ENCODE measurements around the gene ATG4B. TPM values are rescaled to one million over a fixed set of nuclear protein-coding genes. Genes with fewer than 3 reads are reported as not detected.
"Not testable (repeated sequence)": the region's sequence is repeated elsewhere in the genome, so short reads cannot be mapped to it uniquely, and the experiment has no call there.

The ATG4B gene
- 10 to 100 TPM; 52.0 to 86.1 TPM for total RNA-seq

DNA sequence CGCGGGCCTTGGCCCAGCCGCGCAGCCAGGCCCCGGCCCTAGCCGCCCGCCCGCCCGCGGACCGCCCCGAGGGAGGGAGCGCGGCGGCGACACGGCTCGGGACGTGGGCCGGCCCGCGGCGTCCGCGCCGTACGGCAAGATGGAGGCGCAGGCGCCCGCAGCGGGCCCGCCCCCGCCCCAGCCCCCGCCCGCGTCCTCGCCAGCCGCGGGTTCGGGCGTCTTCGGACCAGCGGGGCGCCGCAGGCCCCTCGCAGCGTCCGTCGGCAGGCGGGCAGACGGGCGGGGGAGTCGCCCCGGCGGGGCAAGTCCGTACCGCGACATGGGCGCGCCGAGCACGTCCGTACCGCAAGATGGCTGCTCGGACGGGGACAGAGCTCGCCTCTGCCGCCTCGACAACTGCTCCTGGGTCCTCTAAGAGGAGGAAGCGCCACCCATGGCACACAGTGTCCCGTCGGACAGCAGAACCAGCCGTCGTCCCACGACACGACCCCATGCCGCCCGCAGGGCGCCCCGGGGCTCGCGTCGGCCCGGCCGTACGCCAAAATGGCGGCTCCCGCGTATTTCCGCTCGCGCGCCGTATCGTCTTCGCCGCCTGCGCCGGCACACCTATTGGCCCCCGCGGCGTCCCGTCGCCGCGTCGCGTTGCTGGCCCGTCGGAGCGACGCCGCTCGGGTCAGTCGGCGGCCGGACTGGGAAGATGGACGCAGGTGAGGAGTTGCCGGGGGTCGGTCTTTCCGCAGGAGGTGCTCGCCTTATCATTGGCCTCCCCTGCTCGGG, at the start of gene ATG4B, which contains the start of gene THAP4:
TSS of gene ATG4B (plus strand) at position 676 of the 777 bp plus-strand sequence. CDS start at position 698, 22 bp downstream.
TSS of gene THAP4 (minus strand) at position 141 of the 777 bp plus-strand sequence. CDS start 141 bp downstream, outside the sequence.
- peak; percentile 57 for ATAC-seq (ENCODE audit: insufficient number of reproducible peaks, low FRiP score, low read depth)
- TF ChIP-seq, protein P1, sequence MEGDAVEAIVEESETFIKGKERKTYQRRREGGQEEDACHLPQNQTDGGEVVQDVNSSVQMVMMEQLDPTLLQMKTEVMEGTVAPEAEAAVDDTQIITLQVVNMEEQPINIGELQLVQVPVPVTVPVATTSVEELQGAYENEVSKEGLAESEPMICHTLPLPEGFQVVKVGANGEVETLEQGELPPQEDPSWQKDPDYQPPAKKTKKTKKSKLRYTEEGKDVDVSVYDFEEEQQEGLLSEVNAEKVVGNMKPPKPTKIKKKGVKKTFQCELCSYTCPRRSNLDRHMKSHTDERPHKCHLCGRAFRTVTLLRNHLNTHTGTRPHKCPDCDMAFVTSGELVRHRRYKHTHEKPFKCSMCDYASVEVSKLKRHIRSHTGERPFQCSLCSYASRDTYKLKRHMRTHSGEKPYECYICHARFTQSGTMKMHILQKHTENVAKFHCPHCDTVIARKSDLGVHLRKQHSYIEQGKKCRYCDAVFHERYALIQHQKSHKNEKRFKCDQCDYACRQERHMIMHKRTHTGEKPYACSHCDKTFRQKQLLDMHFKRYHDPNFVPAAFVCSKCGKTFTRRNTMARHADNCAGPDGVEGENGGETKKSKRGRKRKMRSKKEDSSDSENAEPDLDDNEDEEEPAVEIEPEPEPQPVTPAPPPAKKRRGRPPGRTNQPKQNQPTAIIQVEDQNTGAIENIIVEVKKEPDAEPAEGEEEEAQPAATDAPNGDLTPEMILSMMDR (IDR thresholded peaks at IDR 0.05) = no peak
- H3K36me3 ChIP-seq = peaks cover 13% of the 10 kb centered on the region
- peak within 1 kb of the TSS; percentile 93 for H3K4me3 ChIP-seq
- H3K4me1 ChIP-seq (ENCODE audit: control insufficient read depth in 1 of 2, low read depth in 2 of 2) = peaks cover 21 to 39% of the 10 kb centered on the region in 2 donors
- no peaks in the 10 kb centered on the region for H3K27me3 ChIP-seq (replicated peaks; ENCODE audit: insufficient read depth)
- H3K27ac ChIP-seq = peak within 1 kb of the TSS; percentile 96 to 98
- peak; percentile 28 for DNase-seq (ENCODE audit: low spot score)
- no peaks in the 10 kb centered on the region for H3K9me3 ChIP-seq

DNA sequence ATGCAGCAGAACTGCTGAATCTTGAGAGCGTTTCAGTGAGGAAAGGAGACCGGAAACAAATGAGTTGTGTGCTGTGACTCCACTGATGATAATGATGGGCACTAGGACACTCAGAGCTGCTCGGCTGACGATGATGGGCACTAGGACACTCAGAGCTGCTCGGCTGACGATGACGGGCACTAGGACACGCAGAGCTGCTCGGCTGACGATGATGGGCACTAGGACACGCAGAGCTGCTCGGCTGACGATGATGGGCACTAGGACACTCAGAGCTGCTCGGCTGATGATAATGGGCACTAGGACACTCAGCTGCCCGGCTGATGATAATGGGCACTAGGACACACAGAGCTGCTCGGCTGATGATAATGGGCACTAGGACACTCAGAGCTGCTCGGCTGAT, 47.6 kb upstream of the ATG4B start:
- not testable (repeated sequence) for ATAC-seq (ENCODE audit: insufficient number of reproducible peaks, low FRiP score, low read depth); DNase-seq (ENCODE audit: low spot score); H3K4me1 ChIP-seq (ENCODE audit: control insufficient read depth in 1 of 2, low read depth in 2 of 2); H3K4me3 ChIP-seq; H3K27me3 ChIP-seq (replicated peaks; ENCODE audit: insufficient read depth); H3K27ac ChIP-seq
- peaks cover 22% of the 10 kb centered on the region for H3K36me3 ChIP-seq
- peaks cover 23% of the 10 kb centered on the region for H3K9me3 ChIP-seq

DNA sequence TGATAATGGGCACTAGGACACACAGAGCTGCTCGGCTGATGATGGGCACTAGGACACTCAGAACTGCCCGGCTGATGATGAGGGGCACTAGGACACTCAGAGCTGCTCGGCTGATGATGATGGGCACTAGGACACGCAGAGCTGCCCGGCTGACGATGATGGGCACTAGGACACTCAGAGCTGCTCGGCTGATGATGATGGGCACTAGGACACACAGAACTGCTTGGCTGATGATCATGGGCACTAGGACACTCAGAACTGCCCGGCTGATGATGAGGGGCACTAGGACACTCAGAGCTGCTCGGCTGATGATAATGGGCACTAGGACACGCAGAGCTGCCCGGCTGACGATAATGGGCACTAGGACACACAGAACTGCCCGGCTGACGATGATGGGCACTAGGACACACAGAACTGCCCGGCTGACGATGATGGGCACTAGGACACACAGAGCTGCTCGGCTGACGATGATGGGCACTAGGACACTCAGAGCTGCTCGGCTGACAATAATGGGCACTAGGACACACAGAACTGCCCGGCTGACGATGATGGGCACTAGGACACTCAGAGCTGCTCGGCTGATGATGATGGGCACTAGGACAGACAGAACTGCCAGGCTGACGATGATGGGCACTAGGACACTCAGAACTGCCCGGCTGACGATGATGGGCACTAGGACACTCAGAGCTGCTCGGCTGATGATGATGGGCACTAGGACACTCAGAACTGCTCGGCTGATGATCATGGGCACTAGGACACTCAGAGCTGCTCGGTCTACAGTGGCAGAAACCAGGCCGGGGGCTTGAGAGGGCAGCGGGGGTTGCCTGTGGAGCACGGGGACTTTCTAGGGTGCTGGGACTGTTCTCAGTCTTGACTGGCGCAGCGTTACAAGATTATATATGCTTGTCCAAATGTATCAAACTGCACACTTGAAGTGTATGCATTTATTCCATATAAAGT, 46.7 kb upstream of the ATG4B start:
- peaks cover 22% of the 10 kb centered on the region for H3K36me3 ChIP-seq

DNA sequence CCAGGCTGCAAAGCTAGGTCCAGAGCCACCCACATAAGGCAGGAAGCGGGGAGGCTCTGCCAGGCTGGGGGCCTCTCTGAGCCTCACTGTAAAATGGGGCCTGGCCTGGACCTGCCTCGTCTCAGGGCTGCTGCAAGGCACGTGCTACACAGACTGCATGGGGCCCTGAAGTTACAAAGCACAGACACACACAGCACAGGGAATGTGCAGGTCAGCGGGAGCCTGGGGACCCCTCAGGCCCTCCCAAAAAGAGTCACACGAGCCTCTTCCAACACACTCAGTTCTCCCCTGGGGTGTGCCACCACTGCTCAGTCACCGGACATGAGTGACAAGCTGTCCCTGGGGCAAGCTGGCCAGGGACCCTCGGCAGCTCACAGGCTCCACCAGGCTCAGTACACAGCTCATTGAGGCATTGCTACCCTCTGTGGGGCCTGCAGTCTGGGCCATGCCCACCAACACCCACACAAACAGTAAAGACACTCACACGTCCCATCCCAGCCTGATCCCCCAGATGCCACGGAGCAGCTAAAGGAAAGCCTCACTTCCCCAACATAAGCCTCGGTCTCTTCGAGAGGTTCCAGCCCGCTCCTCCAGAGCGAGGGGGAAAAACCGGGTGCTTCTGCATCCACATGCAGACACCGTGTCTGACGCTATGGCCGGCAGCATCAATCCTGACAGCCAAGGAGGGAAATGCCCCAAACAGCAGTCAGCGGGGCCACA, 45.2 kb upstream of the ATG4B start:
- no peak for ATAC-seq (ENCODE audit: insufficient number of reproducible peaks, low FRiP score, low read depth)
- TF ChIP-seq, protein P1 (IDR thresholded peaks at IDR 0.05) = no peak
- no peaks in the 10 kb centered on the region for H3K27me3 ChIP-seq (replicated peaks; ENCODE audit: insufficient read depth)
- no peak for DNase-seq (ENCODE audit: low spot score)
- no peak overlapping the region for H3K4me3 ChIP-seq
- no peak overlapping the region for H3K27ac ChIP-seq
- peaks cover 11% of the 10 kb centered on the region for H3K9me3 ChIP-seq
- H3K4me1 ChIP-seq (ENCODE audit: control insufficient read depth in 1 of 2, low read depth in 2 of 2) = no peaks in the 10 kb centered on the region
- H3K36me3 ChIP-seq = peaks cover 17% of the 10 kb centered on the region

More for the DNA sequence above, 46.7 kb upstream of the ATG4B start:
- H3K27me3 ChIP-seq (replicated peaks; ENCODE audit: insufficient read depth); H3K27ac ChIP-seq; ATAC-seq (ENCODE audit: insufficient number of reproducible peaks, low FRiP score, low read depth); DNase-seq (ENCODE audit: low spot score); H3K4me3 ChIP-seq; H3K4me1 ChIP-seq (ENCODE audit: control insufficient read depth in 1 of 2, low read depth in 2 of 2): not testable (repeated sequence)
- peaks cover 23% of the 10 kb centered on the region for H3K9me3 ChIP-seq

DNA sequence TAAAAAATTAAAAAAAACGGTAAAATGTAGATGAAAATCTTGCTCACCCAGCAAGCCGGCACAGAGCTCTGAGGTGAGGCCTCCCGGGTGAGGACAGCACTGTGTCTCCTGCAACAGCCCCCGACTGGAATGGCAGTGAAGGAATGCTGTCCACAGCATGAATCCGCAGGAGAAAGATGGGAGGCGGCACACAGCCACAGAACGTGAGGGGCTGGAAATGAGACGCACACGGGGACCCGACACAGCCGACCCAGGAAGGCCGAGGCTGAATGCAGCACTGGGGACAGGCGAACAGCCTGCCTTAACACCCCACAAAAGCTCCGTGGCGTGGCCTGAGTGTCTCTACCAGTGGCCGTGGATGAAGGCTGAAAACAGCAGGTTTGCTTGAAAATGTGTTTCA, 44.2 kb upstream of the ATG4B start:
- TF ChIP-seq, protein P1 (IDR thresholded peaks at IDR 0.05) = no peak
- Histone ChIP-seq H3K27ac (no peak overlapping the region), H3K36me3 (peaks cover 16% of the 10 kb centered on the region), H3K9me3 (peaks cover 4% of the 10 kb centered on the region), H3K4me1 (ENCODE audit: control insufficient read depth in 1 of 2, low read depth in 2 of 2) (no peaks in the 10 kb centered on the region), H3K4me3 (no peak overlapping the region), H3K27me3 (replicated peaks; ENCODE audit: insufficient read depth) (no peaks in the 10 kb centered on the region)
- ATAC-seq (ENCODE audit: insufficient number of reproducible peaks, low FRiP score, low read depth) = no peak
- no peak for DNase-seq (ENCODE audit: low spot score)
